Nephron progenitor cell (in vitro differentiated cells): ENCODE measurements around the gene CDH4.
"Not testable (repeated sequence)": the region's sequence is repeated elsewhere in the genome, so short reads cannot be mapped to it uniquely, and the experiment has no call there.

Source experiments
- DNase-seq: peaks from one replicate; pipeline ENCODE4 v3.0.0; 2021
- H3K27ac Mint-ChIP-seq: 2 replicates; pipeline ENCODE4 v1.8.0; 2021; ENCODE audit warnings: mild to moderate bottlenecking, moderate library complexity, mixed read lengths
- H3K27me3 Mint-ChIP-seq: 2 replicates; pipeline ENCODE4 v1.8.0; 2021; ENCODE audit warnings: mild to moderate bottlenecking, low read depth, mixed read lengths; ENCODE audit not compliant: poor library complexity
- H3K36me3 Mint-ChIP-seq: 2 replicates; pipeline ENCODE4 v1.8.0; 2021; ENCODE audit warnings: low read depth, mixed read lengths
- H3K4me1 Mint-ChIP-seq: 2 replicates; pipeline ENCODE4 v1.8.0; 2021; ENCODE audit warnings: mixed read lengths
- H3K4me3 Mint-ChIP-seq: 2 replicates; pipeline ENCODE4 v1.8.0; 2021; ENCODE audit warnings: mild to moderate bottlenecking, moderate library complexity, mixed read lengths
- H3K9me3 Mint-ChIP-seq: 2 replicates; pipeline ENCODE4 v1.8.0; 2021; ENCODE audit warnings: mild to moderate bottlenecking, moderate library complexity, mixed read lengths
- CTCF ChIP-seq: fragments of 200-600 bp; sonication (generic); IDR thresholded peaks from 2 replicates; pipeline ENCODE4 v1.5.0; 2021; ENCODE audit warnings: antibody characterized with exemption

Gene CDH4

GRCh38 chr20:61271312-61272231 is 19.5 kb downstream of the CDH4 start:
- H3K27me3 Mint-ChIP-seq = peaks cover 7% of the 10 kb centered on the region
- TF ChIP-seq CTCF = no peak
- no peak for DNase-seq
- H3K36me3 Mint-ChIP-seq = no peaks in the 10 kb centered on the region
- peaks cover 35% of the 10 kb centered on the region for H3K4me1 Mint-ChIP-seq
- no peak overlapping the region for H3K4me3 Mint-ChIP-seq
- peaks cover 11% of the 10 kb centered on the region for H3K9me3 Mint-ChIP-seq
- H3K27ac Mint-ChIP-seq = peak overlapping the region; percentile 83

DNA sequence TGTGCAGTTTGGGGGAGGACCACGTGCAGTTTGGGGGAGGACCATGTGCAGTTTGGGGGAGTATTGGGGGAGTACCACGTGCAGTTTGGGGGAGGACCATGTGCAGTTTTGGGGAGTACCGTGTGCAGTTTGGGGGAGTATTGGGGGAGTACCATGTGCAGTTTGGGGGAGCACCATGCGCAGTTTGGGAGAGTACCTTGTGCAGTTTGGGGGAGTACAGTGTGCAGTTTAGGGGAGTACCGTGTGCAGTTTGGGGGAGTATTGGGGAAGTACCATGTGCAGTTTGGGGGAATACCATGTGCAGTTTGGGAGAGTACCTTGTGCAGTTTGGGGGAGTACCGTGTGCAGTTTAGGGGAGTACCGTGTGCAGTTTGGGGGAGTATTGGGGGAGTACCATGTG is 21.0 kb downstream of the CDH4 start:
- not testable (repeated sequence) for H3K36me3 Mint-ChIP-seq, H3K27me3 Mint-ChIP-seq, DNase-seq, H3K27ac Mint-ChIP-seq, H3K4me3 Mint-ChIP-seq
- H3K4me1 Mint-ChIP-seq = peaks cover 25% of the 10 kb centered on the region
- peaks cover 11% of the 10 kb centered on the region for H3K9me3 Mint-ChIP-seq

DNA sequence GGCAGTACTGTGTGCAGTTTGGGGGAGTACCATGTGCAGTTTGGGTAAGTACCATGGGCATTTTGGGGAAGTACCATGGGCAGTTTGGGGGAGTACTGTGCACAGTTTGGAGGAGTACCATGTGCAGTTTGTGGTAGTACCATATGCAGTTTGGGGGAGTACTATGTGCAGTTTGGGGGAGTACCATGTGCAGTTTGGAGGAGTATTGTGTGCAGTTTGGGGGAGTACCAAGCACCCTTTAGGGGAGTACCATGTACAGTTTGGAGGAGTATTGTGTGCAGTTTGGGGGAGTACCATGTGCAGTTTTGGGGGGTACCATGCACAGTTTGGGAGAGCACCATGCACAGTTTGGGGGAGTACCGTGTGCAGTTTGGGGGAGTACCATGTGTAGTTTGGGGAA is 21.6 kb downstream of the CDH4 start:
- H3K4me3 Mint-ChIP-seq, H3K27me3 Mint-ChIP-seq, H3K36me3 Mint-ChIP-seq, DNase-seq, H3K27ac Mint-ChIP-seq: not testable (repeated sequence)
- Mint-ChIP-seq H3K4me1 (peaks cover 25% of the 10 kb centered on the region), H3K9me3 (peaks cover 15% of the 10 kb centered on the region)

GRCh38 chr20:61274326-61274725 is 22.3 kb downstream of the CDH4 start:
- no peak overlapping the region for H3K27ac Mint-ChIP-seq
- peaks cover 16% of the 10 kb centered on the region for H3K9me3 Mint-ChIP-seq
- H3K4me1 Mint-ChIP-seq = peaks cover 25% of the 10 kb centered on the region
- no peak for TF ChIP-seq CTCF
- no peak for DNase-seq
- H3K36me3 Mint-ChIP-seq = no peaks in the 10 kb centered on the region
- peaks cover 8% of the 10 kb centered on the region for H3K27me3 Mint-ChIP-seq
- no peak overlapping the region for H3K4me3 Mint-ChIP-seq

DNA sequence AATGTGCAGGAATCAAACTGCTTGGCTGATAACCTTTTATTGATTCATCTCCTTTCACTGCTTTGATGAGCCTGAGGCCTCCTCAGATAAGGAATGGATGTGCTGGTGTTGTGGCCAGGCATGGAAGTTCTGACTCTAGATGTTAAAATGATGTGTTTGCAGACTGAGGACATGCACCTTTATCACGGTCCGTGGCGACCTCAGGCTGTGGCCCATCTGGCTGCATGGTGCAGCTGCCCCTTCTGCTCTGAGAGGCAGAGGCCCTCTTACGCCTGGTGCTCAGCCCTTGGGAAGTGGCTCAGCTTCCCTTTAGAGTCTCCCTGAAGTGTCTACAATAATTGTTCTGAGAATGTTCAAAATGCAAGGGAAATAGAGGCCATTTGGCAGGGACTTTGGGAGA is 26.2 kb downstream of the CDH4 start:
- H3K4me1 Mint-ChIP-seq = no peaks in the 10 kb centered on the region

GRCh38 chr20:61279621-61280150 is 27.6 kb downstream of the CDH4 start:
- Mint-ChIP-seq H3K4me3 (no peak overlapping the region), H3K4me1 (no peaks in the 10 kb centered on the region), H3K9me3 (peaks cover 18% of the 10 kb centered on the region), H3K27ac (no peak overlapping the region), H3K27me3 (peaks cover 18% of the 10 kb centered on the region), H3K36me3 (peaks cover 4% of the 10 kb centered on the region)
- TF ChIP-seq CTCF = no peak
- no peak for DNase-seq

More for the DNA sequence above, 26.2 kb downstream of the CDH4 start:
- Mint-ChIP-seq H3K36me3 (peaks cover 4% of the 10 kb centered on the region), H3K27ac (no peak overlapping the region), H3K4me3 (no peak overlapping the region), H3K9me3 (peaks cover 21% of the 10 kb centered on the region), H3K27me3 (peaks cover 16% of the 10 kb centered on the region)
- DNase-seq = no peak
- TF ChIP-seq CTCF = no peak
